ENCODE measurements around the gene AHNAK.

- no peak; the same call in 1 of the 2 replicates for TF ChIP-seq POLR2AphosphoS5 (IDR thresholded peaks at IDR 0.05; ENCODE audit: low read depth, low read length)
- no peak for TF ChIP-seq REST (IDR thresholded peaks at IDR 0.05; ENCODE audit: insufficient read depth in 1 of 2, low read depth in 2 of 2, low read length in 2 of 2)
- no peak; the same call in 1 of the 2 replicates for TF ChIP-seq SIN3A (IDR thresholded peaks at IDR 0.05; ENCODE audit: borderline replicate concordance, insufficient read depth, low read length)
- TF ChIP-seq TAF1 (IDR thresholded peaks at IDR 0.05; ENCODE audit: borderline replicate concordance, insufficient read depth, low read length): 0 out of 2 replicates have a peak, but pooled peaks have one; percentile 34
Measured at GRCh38 chr11:62556875-62557631, 10.4 kb upstream of the AHNAK start.
